ENCODE results near the gene OR52H1.

The OR52H1 gene

GRCh38 chr11:5505363-5506048 lies 42.8 kb downstream of the OR52H1 start:
- DNase-seq (ENCODE audit: insufficient read length, low spot score) (no peak), FAIRE-seq (no peak)
- no peak for TF ChIP-seq CTCF (IDR thresholded peaks at IDR 0.05; ENCODE audit: insufficient read depth, missing control alignments)

- FAIRE-seq (no peak), DNase-seq (ENCODE audit: insufficient read length, low spot score) (no peak)
- no peak for TF ChIP-seq CTCF (IDR thresholded peaks at IDR 0.05; ENCODE audit: insufficient read depth, missing control alignments)
Measured at GRCh38 chr11:5504403-5504921, 43.9 kb downstream of the OR52H1 start.

- TF ChIP-seq CTCF (IDR thresholded peaks at IDR 0.05; ENCODE audit: insufficient read depth, missing control alignments): no peak
- FAIRE-seq (no peak), DNase-seq (ENCODE audit: insufficient read length, low spot score) (no peak)
Measured at GRCh38 chr11:5500393-5500801, 47.9 kb downstream of the OR52H1 start.

- no peak for TF ChIP-seq CTCF (IDR thresholded peaks at IDR 0.05; ENCODE audit: insufficient read depth, missing control alignments)
- no peak for FAIRE-seq
- no peak for DNase-seq (ENCODE audit: insufficient read length, low spot score)
Measured at GRCh38 chr11:5499671-5500070, 48.7 kb downstream of the OR52H1 start.

Data from D721Med (cell line).